Measurements from ENCODE around the gene LONP2.
"Not testable (repeated sequence)": the region's sequence is repeated elsewhere in the genome, so short reads cannot be mapped to it uniquely, and the experiment has no call there.

The LONP2 gene

DNA sequence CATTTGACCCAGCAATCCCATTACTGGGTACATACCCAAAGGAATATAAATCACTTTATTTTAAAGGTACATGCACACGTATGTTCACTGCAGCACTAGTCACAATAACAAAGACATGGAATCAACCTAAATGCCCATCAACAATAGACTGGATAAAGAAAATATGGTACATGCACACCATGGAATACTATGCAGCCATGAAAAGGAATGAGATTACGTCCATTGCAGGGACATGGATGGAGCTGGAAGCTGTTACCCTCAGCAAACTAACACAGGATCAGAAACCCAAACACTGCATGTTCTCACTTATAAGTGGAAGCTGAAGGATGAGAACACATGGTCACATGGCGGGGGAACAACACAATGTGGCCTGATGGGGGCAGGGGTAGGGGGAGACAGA is 4.0 kb upstream of the LONP2 start:
- not testable (repeated sequence) for DNase-seq

DNA sequence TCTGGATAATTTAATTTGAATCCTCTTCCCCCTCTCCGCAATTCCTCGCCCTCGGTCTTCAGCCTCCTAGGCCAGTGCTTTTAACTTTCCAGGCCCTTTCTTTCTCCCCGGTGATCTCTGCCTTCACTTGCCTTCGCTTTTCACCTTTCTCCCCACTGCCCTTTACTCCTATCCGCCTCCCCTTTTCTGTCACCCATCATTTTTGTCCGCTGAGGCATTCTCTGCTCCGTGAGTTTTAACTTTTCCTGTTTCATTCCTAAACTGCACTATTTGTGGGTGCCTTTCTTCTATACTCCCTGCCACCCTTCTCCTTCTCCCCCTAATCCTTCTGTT is 729 bp downstream of the LONP2 start:
- DNase-seq = no peak

DNA sequence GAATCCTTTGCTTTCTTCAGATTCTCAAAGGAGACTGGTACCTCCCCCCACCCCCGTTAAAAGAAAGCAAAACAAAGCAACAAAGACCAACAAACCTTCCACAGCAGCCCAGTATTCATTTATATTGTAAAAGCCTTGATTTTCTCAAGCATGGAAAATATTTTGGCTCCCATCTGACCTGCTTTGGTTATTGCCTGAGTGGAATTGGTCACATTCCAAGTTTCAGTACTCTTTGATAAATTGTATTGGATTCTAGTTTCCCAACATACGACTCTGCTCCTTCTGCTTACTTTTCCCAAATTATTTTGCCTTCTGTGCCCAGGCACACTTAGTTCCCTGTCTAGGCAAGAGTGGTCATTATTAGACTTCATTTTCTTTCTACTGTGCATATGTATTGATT is 2.0 kb downstream of the LONP2 start:
- no peak for DNase-seq

DNA sequence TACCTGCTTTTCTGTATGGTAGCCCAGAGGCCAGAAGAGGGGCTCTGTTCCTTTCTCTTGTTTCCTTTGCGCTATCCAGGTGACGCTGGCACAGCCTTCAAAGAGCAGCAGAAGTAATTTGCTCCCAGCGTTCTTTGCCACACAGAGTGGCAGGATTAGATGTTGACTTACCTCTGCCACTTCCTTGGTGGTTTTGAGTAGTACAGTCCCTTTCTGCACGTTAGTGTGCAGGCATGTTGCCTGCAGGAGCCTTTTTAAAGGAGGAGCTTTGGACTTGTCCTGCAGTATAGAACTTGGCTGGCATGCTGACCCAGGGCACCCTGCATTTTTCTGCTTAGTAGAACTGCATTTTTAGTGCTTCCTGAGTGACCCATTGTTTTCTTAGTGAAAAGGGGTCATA is 3.2 kb downstream of the LONP2 start, which contains the start of gene ABCC11:
ABCC11 (minus strand) TSS at position 229 of the 400 bp plus-strand sequence. CDS start 15,618 bp downstream, outside the sequence.
- DNase-seq = no peak

DNA sequence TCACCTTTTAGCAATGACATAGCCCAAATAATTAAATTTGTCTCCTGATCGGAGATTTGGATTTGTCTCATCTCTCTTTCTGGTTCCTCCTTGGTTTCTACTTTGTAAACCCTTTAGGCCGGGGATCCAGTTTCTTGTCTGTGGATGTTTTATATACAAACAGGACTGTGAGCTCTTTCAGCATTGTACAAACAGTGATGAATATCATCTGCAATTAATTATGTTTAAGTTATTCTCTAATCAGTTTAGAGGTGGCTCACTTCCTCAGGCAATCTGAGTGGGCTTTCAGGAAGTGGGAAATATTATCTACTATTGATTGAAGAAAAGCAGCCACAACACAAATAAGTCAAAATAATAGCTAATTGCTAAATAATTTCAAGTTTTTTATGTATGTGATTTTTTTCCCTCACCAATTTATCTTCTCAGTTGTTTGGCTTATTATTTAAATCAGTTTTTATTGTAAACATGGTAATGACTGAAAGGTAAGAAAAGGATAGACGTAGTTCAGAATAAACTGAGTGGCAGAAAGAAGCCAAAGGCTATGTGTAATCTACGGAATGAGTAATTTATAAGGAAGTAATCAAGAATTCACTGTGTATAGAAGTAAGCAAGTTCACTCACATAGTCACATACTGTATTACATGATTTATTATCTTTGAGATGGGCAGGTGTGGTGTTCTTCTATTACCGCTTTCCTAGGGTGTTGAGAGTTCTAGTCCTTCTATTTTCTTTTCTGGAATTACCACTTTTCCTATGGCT is 6.6 kb downstream of the LONP2 start:
- no peak for DNase-seq

DNA sequence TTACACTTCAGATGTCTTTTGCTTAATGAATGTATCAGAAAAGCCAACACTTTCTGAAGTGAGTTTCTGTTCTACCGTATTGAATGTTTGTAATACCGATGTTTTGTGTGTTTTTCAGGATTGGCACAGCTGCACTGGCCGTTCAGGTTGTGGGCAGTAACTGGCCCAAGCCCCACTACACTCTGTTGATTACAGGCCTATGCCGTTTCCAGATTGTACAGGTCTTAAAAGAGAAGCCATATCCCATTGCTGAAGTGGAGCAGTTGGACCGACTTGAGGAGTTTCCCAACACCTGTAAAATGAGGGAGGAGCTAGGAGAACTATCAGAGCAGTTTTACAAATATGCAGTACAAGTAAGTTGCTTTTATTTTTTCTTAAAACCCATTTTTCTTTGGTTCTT is 7.9 kb downstream of the LONP2 start:
- no peak for DNase-seq

DNA sequence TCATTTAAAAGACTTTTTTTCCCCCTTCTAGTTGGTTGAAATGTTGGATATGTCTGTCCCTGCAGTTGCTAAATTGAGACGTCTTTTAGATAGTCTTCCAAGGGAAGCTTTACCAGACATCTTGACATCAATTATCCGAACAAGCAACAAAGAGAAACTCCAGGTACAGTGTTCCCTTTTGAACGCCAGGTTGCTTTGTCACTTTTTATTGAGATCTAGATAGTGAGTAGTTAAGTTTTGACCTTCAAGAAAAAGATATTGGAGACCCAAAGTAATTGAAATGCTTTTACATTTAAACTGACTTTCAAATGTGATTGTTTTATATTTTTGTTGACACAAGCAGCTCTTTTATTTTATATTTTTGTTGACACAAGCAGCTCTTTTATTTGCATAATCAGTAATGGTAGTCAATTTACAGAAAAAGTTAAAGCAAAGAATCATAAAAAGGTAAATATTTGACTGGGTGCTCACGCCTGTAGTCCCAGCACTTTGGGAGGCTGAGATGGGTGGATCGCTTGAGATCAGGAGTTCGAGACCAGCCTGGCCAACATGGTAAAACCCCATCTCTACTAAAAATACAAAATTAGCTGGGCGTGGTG is 12.6 kb downstream of the LONP2 start:
- DNase-seq = no peak

DNA sequence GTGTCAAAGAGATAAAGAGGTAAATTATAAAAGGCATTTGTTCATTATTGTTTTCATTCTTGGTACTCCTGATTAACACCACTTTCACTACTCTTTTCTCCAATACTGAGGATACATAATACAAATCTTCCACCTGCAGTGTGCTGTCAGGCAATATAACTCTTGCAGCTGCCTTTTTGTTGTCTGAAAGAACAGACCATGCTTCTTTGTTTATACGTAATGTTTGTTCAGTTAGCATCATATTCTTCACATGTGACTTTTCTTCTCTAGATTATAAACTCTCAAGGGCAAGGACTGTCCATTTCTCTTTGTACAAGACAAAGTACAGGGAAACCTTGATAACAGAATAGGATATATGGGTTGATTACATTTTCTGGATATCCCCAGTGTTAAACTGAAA is 17.5 kb downstream of the LONP2 start:
- no peak for DNase-seq

DNA sequence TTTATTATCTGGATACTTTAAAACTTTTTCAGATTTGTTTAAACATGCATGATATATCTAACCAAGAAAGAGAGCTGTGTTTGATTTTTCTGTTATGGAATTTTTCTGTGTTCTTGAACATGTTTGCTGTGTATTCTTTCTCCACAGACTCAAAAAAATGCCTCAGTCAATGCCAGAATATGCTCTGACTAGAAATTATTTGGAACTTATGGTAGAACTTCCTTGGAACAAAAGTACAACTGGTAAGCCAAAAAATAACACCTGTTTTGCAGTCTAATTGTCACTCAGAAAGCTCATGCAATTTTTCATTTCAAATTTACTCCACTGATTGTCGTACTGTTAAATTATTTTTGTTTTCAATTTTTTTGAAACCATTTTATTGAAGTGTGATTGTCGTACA is 18.5 kb downstream of the LONP2 start:
- no peak for DNase-seq

DNA sequence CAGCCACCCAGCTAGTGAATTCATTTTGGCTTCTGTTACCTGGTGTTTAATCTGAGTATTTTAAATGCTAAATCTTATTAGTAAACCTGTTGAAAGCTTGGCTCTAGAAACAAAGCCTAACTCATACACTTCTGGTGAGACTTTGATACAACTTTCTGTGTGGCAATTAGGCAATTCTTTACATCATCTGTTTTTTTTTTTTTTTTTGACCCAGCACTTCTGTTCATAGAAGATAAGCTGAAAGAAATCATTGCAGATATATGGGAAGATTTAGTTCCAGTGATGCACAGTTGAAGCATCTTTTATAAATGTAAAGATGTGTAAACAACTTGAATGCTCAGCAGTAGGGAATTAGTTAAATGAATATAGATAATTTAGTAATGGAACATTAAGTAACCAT is 24.9 kb downstream of the LONP2 start:
- no peak for DNase-seq

DNA sequence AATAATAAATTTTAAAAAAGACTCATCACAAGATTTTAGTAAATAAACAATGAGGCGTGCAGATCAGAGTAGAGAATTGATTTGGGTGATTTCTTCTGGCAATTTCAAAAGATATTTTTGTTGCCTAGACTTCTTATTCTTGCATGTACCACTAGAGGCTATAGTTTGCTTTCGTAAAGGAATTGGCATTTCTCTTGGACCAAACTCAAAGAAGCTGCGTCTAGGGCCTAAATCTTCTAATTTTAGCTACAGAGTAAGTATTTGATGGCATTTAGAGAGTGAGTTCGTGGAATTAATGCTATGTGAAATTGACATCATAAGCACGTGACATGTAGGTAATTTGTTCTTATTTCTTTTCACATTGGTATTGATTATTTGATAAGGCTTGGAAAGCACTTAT is 27.6 kb downstream of the LONP2 start:
- no peak for DNase-seq

DNA sequence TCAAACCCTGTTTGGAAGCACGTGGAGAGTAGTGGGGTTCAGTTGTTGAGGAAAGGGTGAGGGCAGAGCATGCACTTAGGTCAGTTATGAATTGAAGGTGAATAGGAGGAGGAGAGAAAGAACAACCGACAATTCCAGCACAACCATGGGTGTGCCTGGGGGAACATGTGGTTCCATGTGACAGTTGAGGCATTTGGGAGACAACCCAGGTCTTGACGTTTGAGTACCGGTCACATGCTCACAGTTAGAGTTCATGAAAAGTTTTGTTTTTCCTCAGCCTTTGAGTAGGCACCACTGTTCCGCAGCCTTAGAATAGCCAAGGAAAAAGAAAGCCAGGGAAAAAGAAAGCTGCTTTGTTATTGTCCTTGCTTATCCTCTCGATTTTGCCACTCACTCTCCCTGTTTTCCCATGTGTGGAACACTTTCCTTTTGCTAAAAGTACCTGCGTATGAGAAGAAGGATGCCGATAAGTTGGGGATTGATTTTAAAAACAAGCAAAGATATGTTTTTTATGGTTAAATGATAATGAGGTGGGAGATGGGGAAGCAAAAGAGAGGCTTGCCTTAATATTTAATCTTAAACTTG is 28.8 kb downstream of the LONP2 start:
- DNase-seq = no peak

DNA sequence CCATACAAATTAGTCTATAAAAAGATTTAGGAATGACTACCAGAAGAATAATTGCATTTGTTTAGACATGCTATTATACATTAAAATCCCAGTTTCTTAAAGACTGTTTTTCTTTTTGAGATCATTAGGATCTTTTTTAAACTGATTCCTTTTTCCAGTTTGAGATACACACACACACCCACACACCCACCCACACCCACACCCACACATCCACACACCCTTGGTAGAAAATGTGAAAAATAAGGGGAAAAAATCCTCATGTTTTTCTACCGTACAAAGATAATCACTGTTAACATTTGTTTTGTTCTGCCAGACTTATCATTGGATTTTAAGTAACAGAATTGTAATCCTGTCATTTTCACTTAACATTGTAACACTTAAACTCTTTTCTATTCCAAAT is 30.4 kb downstream of the LONP2 start:
- no peak for DNase-seq

DNA sequence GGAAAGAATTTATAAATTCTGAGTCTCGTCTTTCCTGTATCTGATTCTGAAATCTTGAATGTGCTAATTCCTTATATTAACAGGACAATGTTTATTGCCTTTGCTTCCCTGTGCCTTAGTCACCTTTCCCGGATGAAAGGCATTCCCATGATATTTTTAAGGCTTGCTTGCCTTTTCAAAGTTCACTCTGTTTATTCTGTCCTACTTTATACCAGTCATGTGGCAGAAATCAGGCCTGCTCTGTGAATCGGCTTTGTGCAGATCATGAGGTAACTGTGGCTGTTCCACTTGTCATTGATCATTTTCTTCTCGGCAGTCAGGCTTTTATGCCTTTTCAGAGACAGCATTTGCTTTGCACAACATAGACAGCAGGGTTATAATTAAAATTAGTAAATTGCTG is 32.0 kb downstream of the LONP2 start:
- no peak for DNase-seq

DNA sequence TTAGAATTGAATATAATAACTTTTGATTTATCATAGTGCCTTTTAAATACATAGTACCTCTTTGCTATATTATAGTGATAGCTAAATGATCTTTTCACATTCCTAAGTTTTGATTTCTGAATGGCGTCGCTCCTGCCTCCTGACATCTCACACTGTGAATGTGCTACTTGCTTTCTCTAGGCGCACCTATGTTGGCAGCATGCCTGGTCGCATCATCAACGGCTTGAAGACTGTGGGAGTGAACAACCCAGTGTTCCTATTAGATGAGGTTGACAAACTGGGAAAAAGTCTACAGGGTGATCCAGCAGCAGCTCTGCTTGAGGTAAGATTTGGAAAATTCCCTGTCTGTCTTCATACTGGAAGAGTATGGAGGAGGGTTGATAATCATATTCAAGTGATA is 33.1 kb downstream of the LONP2 start:
- no peak for DNase-seq

DNA sequence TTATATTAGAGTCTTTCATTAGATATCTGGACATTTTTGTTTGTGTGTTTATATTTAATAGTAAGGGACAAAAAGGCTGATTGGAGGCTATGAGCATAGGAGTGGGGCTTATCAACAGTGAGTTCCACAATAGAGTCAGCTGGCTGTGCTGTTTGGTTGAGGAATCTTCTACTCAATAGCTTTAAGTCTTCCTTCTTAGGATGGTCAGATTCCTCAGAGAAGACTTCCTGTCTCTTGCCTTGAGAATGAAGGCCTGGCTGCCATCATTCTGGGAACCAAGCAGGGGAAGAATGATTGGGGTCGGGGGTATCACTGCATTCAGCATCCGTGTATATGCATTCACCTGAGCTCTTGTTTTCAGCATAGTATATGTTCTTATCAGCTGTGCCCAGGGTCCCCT is 35.1 kb downstream of the LONP2 start:
- DNase-seq = no peak

DNA sequence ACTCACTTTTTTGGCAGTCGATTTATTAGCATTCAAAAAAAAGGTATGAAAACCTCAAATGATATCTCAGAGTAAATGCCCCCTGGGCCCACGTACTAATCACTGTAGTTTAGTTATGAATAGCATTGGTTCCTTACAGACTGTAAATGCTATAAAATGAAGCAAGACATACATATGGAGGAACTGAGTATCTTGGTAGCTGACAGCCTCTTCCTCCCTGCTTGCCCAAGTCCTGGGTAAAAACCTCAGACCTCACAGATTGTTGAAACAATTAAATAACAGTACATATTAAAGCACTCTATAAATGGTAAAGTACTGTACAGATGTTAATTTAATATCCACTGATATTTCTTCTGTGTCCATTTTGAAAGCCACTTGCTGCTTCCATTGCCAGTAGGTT is 36.4 kb downstream of the LONP2 start:
- peak in 2 of 3 donors; percentile 7 to 19 for DNase-seq

DNA sequence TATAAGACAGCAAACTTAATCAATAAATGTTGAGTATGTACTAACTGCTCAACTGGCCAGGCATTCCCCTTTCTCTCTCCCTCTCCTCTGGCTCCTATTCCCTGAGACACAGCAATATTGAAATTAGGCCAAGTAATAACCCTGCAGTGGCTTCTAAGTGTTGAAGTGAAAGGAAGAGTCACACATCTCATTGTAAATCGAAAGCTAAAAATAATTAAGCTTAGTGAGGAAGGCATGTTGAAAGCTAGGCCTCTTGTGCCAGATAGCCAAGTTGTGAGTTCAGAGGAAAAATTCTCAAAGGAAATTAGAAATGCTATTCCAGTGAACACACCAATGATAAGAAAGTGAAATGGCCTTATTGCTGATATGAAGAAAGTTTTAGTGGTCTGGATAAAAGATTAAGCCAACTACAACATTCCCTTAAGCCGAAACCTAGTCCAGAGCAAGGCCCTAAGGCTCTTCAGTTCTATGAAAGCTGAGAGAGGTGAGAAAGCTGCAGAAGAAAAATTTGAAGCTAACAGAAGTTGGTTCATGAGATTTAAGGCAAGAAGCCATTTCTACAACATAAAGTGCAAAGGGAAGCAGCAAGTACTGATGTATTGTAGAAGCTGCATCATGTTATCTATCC is 38.6 kb downstream of the LONP2 start:
- no peak for DNase-seq

DNA sequence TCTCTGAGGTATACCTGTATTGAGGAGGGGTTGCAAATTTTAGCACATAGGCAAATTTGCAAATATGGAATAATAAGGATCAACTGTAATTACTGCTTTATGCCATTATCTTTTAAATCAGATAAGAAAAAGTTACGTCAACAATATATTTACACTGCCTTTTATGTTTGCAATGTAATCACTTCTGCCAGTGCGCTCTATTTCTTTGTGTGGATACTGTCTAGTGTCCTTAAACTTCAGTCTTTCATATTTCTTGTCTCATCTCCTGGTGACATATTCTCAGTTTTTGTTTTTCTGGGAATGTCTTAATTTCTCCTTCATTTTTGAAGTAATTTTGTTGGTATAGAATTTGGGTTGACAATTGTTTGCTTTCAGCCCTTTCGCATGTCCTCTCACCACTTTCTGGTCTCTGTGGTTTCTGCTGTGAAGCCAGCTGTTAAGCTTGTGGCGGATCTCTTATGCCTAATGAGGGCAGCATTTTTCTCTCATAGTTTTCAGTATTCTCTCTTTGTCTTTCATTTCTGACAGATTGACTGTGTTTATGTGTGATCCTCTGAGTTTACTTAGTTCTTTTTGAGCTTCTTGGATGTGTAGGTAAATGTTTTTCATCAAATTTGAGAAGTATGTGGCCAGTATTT is 40.8 kb downstream of the LONP2 start:
- no peak for DNase-seq

DNA sequence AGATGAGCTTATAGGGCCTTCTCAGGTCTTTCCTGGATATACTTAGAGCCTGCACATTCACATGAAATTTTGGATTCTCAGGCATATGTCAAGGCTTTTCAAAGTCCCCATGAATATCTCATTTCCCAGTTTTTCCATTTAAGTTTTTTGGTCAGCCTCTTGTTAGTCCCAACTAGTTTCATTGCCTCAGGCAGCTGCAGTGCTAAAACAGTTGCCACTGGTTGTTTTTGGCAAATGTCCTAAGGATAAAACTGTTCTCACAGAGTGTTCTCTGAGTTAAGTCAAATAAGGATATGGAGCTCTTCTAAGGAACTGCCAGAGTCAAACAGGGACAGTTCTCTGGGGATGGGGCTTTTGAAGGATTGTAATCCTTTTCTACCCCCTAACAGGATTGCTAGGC is 43.1 kb downstream of the LONP2 start:
- no peak for DNase-seq

DNA sequence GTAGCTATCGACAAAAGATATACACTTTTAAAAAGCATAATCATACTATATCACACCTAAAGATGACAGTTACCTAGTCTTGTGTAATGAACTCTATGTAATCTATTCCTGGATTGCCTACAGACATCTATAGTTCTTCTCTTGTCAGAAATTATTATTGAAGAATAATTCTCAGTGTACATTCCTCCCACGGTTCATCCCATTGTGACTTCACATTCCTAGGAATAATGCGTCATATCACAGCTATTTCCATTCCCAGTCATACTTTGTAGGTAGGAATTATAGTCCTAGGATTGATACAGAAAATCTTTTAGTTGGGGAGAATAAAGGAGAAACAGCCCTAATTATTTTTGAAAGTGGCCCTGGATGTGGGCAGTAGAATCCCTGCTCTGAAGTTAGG is 47.2 kb downstream of the LONP2 start:
- no peak for DNase-seq

DNA sequence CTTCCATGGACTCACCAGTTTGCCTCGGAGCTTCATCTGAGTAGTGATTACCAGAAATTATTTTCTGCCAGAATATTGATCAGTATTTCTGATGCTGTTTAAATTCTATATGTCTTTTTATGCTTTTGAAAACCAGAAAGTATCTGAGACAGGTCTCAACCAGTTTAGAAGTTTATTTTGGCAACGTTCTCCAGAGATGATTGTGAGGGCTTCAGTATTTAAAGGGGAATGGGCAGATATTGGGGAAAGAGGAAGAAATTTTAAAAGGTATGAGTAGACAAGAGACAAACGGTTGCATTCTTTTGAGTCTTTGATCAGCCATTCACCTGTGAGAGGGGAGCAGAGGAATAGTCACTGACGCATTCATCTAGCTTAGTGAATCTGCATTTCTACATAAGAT is 47.7 kb downstream of the LONP2 start:
- DNase-seq = no peak

DNA sequence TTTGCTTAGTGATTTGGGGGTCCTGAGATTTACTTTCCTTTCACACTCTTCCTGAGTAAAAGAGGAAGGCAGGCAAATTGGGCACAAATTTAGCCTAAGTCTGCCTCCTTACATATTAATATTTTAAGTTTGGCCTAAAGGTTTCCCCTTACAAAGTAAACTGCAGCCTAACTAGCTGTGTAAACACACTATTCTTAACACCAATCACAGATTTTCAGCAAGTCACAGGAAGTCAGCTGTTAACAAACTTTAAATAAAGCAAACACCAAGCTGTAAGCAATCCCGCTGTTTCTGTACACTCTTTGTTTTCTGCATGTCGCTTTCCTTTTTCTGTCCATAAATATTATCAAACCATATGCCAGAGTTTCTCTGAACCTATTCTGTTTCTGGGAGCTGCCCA is 48.4 kb downstream of the LONP2 start:
- DNase-seq = no peak

DNA sequence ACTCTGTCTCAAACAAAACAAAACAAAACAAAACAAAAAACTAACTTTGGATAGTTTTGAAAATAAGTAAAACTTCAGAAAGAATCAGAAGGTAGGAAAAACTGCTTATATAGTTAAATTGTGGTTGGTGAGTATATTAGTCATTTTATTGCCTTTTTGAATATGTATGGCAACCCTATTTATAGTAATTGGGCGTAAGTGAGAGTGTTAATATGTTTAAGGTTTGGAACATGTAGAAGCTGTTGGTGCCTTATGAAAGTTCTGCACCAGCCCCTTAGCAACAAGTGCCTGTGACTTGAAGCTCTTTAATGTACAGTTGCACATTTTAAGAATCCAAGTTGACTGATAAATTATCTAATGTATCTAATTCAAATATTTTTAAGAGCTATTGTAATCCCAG is 50.6 kb downstream of the LONP2 start:
- DNase-seq = no peak

Measured in suppressor macrophage treated with lipopolysaccharide for 1 hour (primary cell).